ENCODE data around the gene NPHP4. TPM values are rescaled to one million over a fixed set of nuclear protein-coding genes. Genes with fewer than 3 reads are reported as not detected.

The NPHP4 gene
- total RNA-seq, 4 donors from 2014 or later, result 9.2 to 35.5 (median 18.3) TPM

DNA sequence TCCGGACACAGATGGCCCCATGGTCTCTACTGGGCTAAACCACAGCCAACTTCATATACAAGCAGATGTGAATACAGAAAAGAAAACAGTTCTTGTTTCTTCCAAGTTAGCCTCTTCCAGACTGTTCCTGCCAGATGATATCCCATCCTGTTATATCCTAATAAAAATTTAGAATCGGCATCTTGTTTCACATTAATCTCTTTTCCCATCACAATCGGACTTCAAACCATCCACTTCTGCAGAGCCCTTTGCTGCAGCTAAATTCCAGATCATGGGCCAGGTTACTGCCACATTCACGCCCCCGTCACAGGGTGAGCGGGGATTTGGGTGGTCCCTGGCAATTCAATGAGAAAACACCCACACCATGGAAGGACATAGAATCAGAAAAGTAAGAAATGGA lies 57.2 kb downstream of the NPHP4 start:
- H3K9me3 ChIP-seq, result no peaks in the 10 kb centered on the region
- DNase-seq, result no peak
- no peak overlapping the region for H3K4me3 ChIP-seq
- H3K27me3 ChIP-seq, result no peaks in the 10 kb centered on the region
- TF ChIP-seq POLR2A (IDR thresholded peaks at IDR 0.05), result no peak
- TF ChIP-seq, protein P1, sequence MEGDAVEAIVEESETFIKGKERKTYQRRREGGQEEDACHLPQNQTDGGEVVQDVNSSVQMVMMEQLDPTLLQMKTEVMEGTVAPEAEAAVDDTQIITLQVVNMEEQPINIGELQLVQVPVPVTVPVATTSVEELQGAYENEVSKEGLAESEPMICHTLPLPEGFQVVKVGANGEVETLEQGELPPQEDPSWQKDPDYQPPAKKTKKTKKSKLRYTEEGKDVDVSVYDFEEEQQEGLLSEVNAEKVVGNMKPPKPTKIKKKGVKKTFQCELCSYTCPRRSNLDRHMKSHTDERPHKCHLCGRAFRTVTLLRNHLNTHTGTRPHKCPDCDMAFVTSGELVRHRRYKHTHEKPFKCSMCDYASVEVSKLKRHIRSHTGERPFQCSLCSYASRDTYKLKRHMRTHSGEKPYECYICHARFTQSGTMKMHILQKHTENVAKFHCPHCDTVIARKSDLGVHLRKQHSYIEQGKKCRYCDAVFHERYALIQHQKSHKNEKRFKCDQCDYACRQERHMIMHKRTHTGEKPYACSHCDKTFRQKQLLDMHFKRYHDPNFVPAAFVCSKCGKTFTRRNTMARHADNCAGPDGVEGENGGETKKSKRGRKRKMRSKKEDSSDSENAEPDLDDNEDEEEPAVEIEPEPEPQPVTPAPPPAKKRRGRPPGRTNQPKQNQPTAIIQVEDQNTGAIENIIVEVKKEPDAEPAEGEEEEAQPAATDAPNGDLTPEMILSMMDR (IDR thresholded peaks at IDR 0.05), result no peak
- no peaks in the 10 kb centered on the region for H3K36me3 ChIP-seq
- no peak overlapping the region for H3K27ac ChIP-seq
- no peaks in the 10 kb centered on the region for H3K4me1 ChIP-seq

DNA sequence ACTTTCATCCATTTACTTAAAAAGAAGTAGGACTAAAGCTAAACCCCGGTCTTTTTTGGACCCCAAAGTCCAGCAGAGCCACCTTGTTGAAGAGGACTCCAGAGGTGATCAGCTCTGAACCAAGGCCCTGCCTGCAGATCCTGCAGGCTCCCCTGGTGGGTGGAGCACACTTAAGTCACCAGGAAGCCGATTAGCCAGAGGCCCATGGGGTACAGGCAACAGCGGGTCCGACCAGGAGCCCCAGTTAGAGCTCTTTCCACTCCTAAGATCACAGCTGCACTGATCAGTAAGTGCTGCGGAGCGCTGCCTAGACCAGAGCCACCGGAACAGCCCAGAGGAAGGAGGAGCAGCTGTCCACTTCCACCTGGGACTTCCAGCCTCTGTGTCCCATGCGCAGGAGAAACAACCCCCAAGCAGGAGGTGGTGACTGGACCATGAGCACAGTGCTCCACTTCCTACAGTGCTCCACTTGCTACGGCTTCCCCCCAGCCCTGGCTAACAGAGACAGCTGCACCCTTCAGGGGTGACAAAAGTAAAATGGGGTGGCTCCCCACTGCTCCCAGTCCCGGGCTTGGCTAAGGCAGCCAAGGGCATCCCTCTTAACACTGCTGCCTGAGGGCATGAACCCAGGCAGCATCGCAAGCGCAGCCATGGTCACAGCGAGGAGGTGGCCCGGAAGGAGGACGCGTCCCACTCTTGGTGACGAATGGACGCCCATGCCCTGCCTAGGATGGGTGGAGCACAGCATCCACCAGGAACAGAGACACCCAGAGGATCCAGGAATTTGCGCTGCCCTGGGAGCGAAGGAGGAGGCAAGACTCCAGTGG lies 58.0 kb downstream of the NPHP4 start:
- TF ChIP-seq, protein P1 (IDR thresholded peaks at IDR 0.05), result no peak
- no peak for TF ChIP-seq POLR2A (IDR thresholded peaks at IDR 0.05)
- Histone ChIP-seq H3K4me1 (no peaks in the 10 kb centered on the region), H3K4me3 (no peak overlapping the region), H3K27me3 (no peaks in the 10 kb centered on the region), H3K27ac (no peak overlapping the region), H3K9me3 (no peaks in the 10 kb centered on the region), H3K36me3 (no peaks in the 10 kb centered on the region)
- DNase-seq, result no peak

DNA sequence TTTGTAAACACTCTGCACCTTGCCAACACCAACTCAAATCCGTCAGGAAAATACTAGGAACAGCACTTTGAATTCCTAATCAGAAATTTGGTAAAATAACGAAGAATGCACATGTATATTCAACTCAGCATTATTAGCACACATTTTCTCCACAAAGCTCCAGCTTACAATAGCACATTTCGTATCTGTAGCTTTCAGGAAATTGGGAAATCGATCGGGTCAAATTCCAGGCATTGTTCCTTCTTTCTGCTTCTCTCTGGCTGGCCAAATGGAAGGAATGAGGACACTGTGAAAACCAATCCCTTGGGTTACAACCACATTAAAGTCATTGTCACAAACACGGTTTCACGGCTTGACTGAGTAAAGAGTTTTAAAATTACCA lies 58.6 kb downstream of the NPHP4 start:
- no peak overlapping the region for H3K4me3 ChIP-seq
- no peaks in the 10 kb centered on the region for H3K9me3 ChIP-seq
- no peak for DNase-seq
- no peaks in the 10 kb centered on the region for H3K36me3 ChIP-seq
- H3K4me1 ChIP-seq, result no peaks in the 10 kb centered on the region
- H3K27me3 ChIP-seq, result no peaks in the 10 kb centered on the region
- TF ChIP-seq POLR2A (IDR thresholded peaks at IDR 0.05), result no peak
- TF ChIP-seq, protein P1 (IDR thresholded peaks at IDR 0.05), result no peak
- no peak overlapping the region for H3K27ac ChIP-seq

DNA sequence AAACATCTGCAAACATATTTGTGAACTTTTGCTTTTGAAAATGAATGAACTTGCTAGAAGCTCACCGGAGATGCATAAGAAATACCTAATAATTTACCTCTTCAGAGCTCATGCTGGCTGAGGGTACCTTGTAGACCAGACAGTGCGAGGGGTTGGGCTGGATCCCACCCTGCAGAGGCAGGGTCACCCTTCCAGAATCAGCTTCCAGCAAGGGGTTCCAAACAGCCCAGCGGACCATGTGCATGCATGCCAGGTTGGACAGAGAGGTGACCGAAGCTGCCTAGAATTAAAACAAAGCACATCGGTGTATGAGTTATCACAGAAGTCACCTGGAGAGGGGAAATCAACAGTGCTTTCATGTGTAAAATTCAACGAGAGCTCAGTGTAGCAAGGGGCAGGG lies 59.2 kb downstream of the NPHP4 start:
- Histone ChIP-seq H3K27me3 (no peaks in the 10 kb centered on the region), H3K9me3 (no peaks in the 10 kb centered on the region), H3K4me1 (no peaks in the 10 kb centered on the region), H3K27ac (no peak overlapping the region), H3K36me3 (no peaks in the 10 kb centered on the region), H3K4me3 (no peak overlapping the region)
- DNase-seq, result no peak
- TF ChIP-seq POLR2A (IDR thresholded peaks at IDR 0.05), result no peak
- TF ChIP-seq, protein P1 (IDR thresholded peaks at IDR 0.05), result no peak

DNA sequence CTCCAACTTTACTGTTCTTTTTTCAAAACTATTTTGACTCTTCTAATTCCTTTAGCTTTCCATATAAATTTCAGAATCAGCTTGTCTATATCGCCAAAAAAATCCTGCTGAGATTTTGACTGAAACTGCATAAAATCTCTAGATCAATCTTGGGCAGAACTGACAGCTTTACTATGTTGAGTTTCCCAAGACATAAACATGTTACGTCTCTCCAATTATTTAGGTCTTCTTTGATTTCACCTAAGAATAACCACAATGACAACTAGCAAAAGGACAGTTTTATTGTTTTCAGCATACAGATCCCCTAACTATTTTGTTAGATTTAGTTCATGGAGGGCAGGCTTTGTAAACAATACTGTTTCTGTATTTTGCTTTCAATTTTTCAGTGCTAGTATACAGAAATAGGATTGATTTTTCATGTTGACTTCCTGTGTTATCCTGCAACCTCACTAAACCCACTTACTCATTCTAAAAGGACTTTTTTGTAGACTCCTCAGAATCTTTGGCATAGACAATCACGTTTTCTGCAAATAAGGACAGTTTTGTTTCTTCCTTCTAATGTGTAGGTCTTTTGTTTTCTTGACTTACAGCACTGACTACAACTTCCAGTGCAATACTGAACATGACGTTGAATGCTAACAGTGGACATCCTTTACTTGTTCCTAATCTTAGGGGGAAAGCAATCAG lies 63.4 kb downstream of the NPHP4 start:
- Histone ChIP-seq H3K4me1 (no peaks in the 10 kb centered on the region), H3K9me3 (no peaks in the 10 kb centered on the region), H3K27ac (no peak overlapping the region), H3K27me3 (no peaks in the 10 kb centered on the region), H3K36me3 (no peaks in the 10 kb centered on the region), H3K4me3 (no peak overlapping the region)
- TF ChIP-seq, protein P1 (IDR thresholded peaks at IDR 0.05), result no peak
- no peak for TF ChIP-seq POLR2A (IDR thresholded peaks at IDR 0.05)
- DNase-seq, result no peak
